OCI-LY1 (cell line): Measurements from ENCODE around the gene ADD1.

Experiments
- H2AFZ ChIP-seq: fragments of 200-600 bp; sonication (generic), shearing (Covaris generic); 2 replicates; pipeline ENCODE4 v1.6.0; 2014; ENCODE audit warnings: antibody characterized with exemption, mild to moderate bottlenecking, low read length
- H3F3A ChIP-seq: fragments of 200-600 bp; sonication (generic), shearing (Covaris generic); 2 replicates; pipeline ENCODE4 v1.6.0; 2014; ENCODE audit warnings: mild to moderate bottlenecking, antibody characterized with exemption, low read length, moderate library complexity; ENCODE audit not compliant: insufficient read depth
- H3K27ac ChIP-seq: fragments of 200-600 bp; sonication (generic); 2 replicates; pipeline ENCODE4 v1.5.1; 2014; ENCODE audit warnings: low read length, mixed run types, mild to moderate bottlenecking, low read depth; ENCODE audit not compliant: poor library complexity, severe bottlenecking
- H3K27me3 ChIP-seq: fragments of 200-600 bp; sonication (generic); 2 replicates; pipeline ENCODE4 v1.6.0; 2014; ENCODE audit warnings: antibody characterized with exemption, mild to moderate bottlenecking, low read length, moderate library complexity; ENCODE audit not compliant: insufficient read depth
- H3K36me3 ChIP-seq: fragments of 200-600 bp; sonication (generic); 2 replicates; pipeline ENCODE4 v1.6.1; 2014; ENCODE audit warnings: mild to moderate bottlenecking, antibody characterized with exemption, low read length, moderate library complexity, mixed read lengths; ENCODE audit not compliant: insufficient read depth
- H3K4me1 ChIP-seq: fragments of 200-600 bp; sonication (generic); 2 replicates; pipeline ENCODE4 v1.5.1; 2014; ENCODE audit warnings: mild to moderate bottlenecking, low read length, moderate library complexity; ENCODE audit not compliant: insufficient read depth, severe bottlenecking
- H3K4me2 ChIP-seq: fragments of 200-600 bp; sonication (generic), shearing (Covaris generic); 2 replicates; pipeline ENCODE4 v1.6.1; 2014; ENCODE audit warnings: low read length
- H3K4me3 ChIP-seq: fragments of 200-600 bp; sonication (generic); 2 replicates; pipeline ENCODE4 v1.5.1; 2014; ENCODE audit warnings: low read length, low read depth, mild to moderate bottlenecking, mixed read lengths; ENCODE audit not compliant: poor library complexity, severe bottlenecking
- H3K79me2 ChIP-seq: fragments of 200-600 bp; shearing (Covaris generic); 2 replicates; pipeline ENCODE4 v1.6.1; 2016; ENCODE audit warnings: mixed run types, low read length, mixed read lengths; ENCODE audit not compliant: insufficient read depth
- H3K9ac ChIP-seq: fragments of 200-600 bp; sonication (generic), shearing (Covaris generic); 2 replicates; pipeline ENCODE4 v1.6.1; 2014; ENCODE audit warnings: mild to moderate bottlenecking, low read length, mixed read lengths
- H3K9me2 ChIP-seq: fragments of 200-600 bp; sonication (generic), shearing (Covaris generic); 2 replicates; pipeline ENCODE4 v1.6.1; 2014; ENCODE audit warnings: low read depth, mild to moderate bottlenecking, low read length, mixed read lengths
- H3K9me3 ChIP-seq: fragments of 200-600 bp; shearing (Covaris generic); 2 replicates; pipeline ENCODE4 v1.6.1; 2014; ENCODE audit warnings: low read length, mixed read lengths
- H4K20me1 ChIP-seq: fragments of 200-600 bp; sonication (generic), shearing (Covaris generic); 2 replicates; pipeline ENCODE4 v1.6.0; 2016; ENCODE audit warnings: mild to moderate bottlenecking, low read length; ENCODE audit not compliant: insufficient read depth
- CTCF ChIP-seq: fragments of 200-600 bp; sonication (generic), shearing (Covaris generic); IDR thresholded peaks from 2 replicates; pipeline ENCODE4 v1.5.1; 2017; ENCODE audit warnings: mild to moderate bottlenecking, antibody characterized with exemption, low read length, moderate library complexity, mixed read lengths
- EZH2 ChIP-seq: fragments of 200-600 bp; sonication (generic), shearing (Covaris generic); IDR thresholded peaks from 2 replicates; pipeline ENCODE4 v1.8.0; 2017; ENCODE audit warnings: borderline replicate concordance, mixed run types, mild to moderate bottlenecking, antibody characterized with exemption, low read length, moderate library complexity, mixed read lengths

The ADD1 gene

GRCh38 chr4:2855584-2855983 lies 11.9 kb downstream of the ADD1 start:
- no peaks in the 10 kb centered on the region for H3K9me2 ChIP-seq
- H3K27ac ChIP-seq, result no peak overlapping the region
- no peaks in the 10 kb centered on the region for H3K79me2 ChIP-seq
- no peaks in the 10 kb centered on the region for H3F3A ChIP-seq
- H3K9ac ChIP-seq, result no peak overlapping the region
- H3K4me2 ChIP-seq, result no peak overlapping the region
- no peak overlapping the region for H2AFZ ChIP-seq
- H3K4me3 ChIP-seq, result no peak overlapping the region
- H3K4me1 ChIP-seq, result peaks cover 7% of the 10 kb centered on the region
- H4K20me1 ChIP-seq, result no peaks in the 10 kb centered on the region
- TF ChIP-seq EZH2, result no peak
- no peak for TF ChIP-seq CTCF
- no peaks in the 10 kb centered on the region for H3K9me3 ChIP-seq
- H3K36me3 ChIP-seq, result peaks cover 10% of the 10 kb centered on the region; the same call in 1 of the 2 replicates
- H3K27me3 ChIP-seq, result no peaks in the 10 kb centered on the region

GRCh38 chr4:2856266-2856665 lies 12.6 kb downstream of the ADD1 start:
- H3K27me3 ChIP-seq, result no peaks in the 10 kb centered on the region
- no peak overlapping the region for H2AFZ ChIP-seq
- no peak overlapping the region for H3K9ac ChIP-seq
- H3K27ac ChIP-seq, result no peak overlapping the region
- no peaks in the 10 kb centered on the region for H4K20me1 ChIP-seq
- TF ChIP-seq CTCF, result no peak
- TF ChIP-seq EZH2, result no peak
- no peaks in the 10 kb centered on the region for H3K9me3 ChIP-seq
- peaks cover 10% of the 10 kb centered on the region; the same call in 1 of the 2 replicates for H3K36me3 ChIP-seq
- H3K79me2 ChIP-seq, result no peaks in the 10 kb centered on the region
- H3K4me3 ChIP-seq, result no peak overlapping the region
- H3K4me2 ChIP-seq, result no peak overlapping the region
- no peaks in the 10 kb centered on the region for H3F3A ChIP-seq
- no peaks in the 10 kb centered on the region for H3K9me2 ChIP-seq
- peaks cover 7% of the 10 kb centered on the region for H3K4me1 ChIP-seq

- Histone ChIP-seq H2AFZ (no peak overlapping the region), H4K20me1 (no peaks in the 10 kb centered on the region), H3K9ac (no peak overlapping the region), H3K79me2 (no peaks in the 10 kb centered on the region), H3K36me3 (peaks cover 10% of the 10 kb centered on the region; the same call in 1 of the 2 replicates), H3F3A (no peaks in the 10 kb centered on the region), H3K27ac (no peak overlapping the region), H3K9me3 (no peaks in the 10 kb centered on the region), H3K4me3 (no peak overlapping the region), H3K9me2 (no peaks in the 10 kb centered on the region), H3K27me3 (no peaks in the 10 kb centered on the region), H3K4me2 (no peak overlapping the region), H3K4me1 (peaks cover 7% of the 10 kb centered on the region)
- TF ChIP-seq CTCF (no peak), EZH2 (no peak)
Measured at GRCh38 chr4:2857349-2857927, 13.8 kb downstream of the ADD1 start.
